ENCODE data around the gene TANC1. TPM values are rescaled to one million over a fixed set of nuclear protein-coding genes. Genes with fewer than 3 reads are reported as not detected.

Gene TANC1
- total RNA-seq, 1 donor from 2014 or later = 18.5 TPM

GRCh38 chr2:159251296-159252173, 283.1 kb downstream of the TANC1 start:
- H3K36me3 ChIP-seq (ENCODE audit: control insufficient read depth, insufficient read depth, low read length) = no peaks in the 10 kb centered on the region
- TF ChIP-seq CTCF (IDR thresholded peaks at IDR 0.05; ENCODE audit: insufficient read depth, low read length, poor library complexity, severe bottlenecking) = no peak
- DNase-seq (ENCODE audit: low read depth) = no peak
- no peaks in the 10 kb centered on the region for H3K27me3 ChIP-seq (ENCODE audit: control insufficient read depth, insufficient read depth, low read length)
- H3K4me3 ChIP-seq (ENCODE audit: low read depth, low read length) = no peak overlapping the region

- no peak for DNase-seq (ENCODE audit: low read depth)
- Histone ChIP-seq H3K36me3 (ENCODE audit: control insufficient read depth, insufficient read depth, low read length) (no peaks in the 10 kb centered on the region), H3K4me3 (ENCODE audit: low read depth, low read length) (no peak overlapping the region), H3K27me3 (ENCODE audit: control insufficient read depth, insufficient read depth, low read length) (no peaks in the 10 kb centered on the region)
- no peak for TF ChIP-seq CTCF (IDR thresholded peaks at IDR 0.05; ENCODE audit: insufficient read depth, low read length, poor library complexity, severe bottlenecking)
Measured at GRCh38 chr2:159252905-159253304, 284.5 kb downstream of the TANC1 start.

GRCh38 chr2:159256159-159256558, 287.7 kb downstream of the TANC1 start:
- no peak for TF ChIP-seq CTCF (IDR thresholded peaks at IDR 0.05; ENCODE audit: insufficient read depth, low read length, poor library complexity, severe bottlenecking)
- Histone ChIP-seq H3K4me3 (ENCODE audit: low read depth, low read length) (no peak overlapping the region), H3K36me3 (ENCODE audit: control insufficient read depth, insufficient read depth, low read length) (no peaks in the 10 kb centered on the region), H3K27me3 (ENCODE audit: control insufficient read depth, insufficient read depth, low read length) (no peaks in the 10 kb centered on the region)
- DNase-seq (ENCODE audit: low read depth) = no peak

- H3K27me3 ChIP-seq (ENCODE audit: control insufficient read depth, insufficient read depth, low read length) = no peaks in the 10 kb centered on the region
- H3K36me3 ChIP-seq (ENCODE audit: control insufficient read depth, insufficient read depth, low read length) = no peaks in the 10 kb centered on the region
- no peak for TF ChIP-seq CTCF (IDR thresholded peaks at IDR 0.05; ENCODE audit: insufficient read depth, low read length, poor library complexity, severe bottlenecking)
- H3K4me3 ChIP-seq (ENCODE audit: low read depth, low read length) = no peak overlapping the region
- no peak for DNase-seq (ENCODE audit: low read depth)
Measured at GRCh38 chr2:159262226-159262625, 293.8 kb downstream of the TANC1 start.

- Histone ChIP-seq H3K4me3 (ENCODE audit: low read depth, low read length) (no peak overlapping the region), H3K27me3 (ENCODE audit: control insufficient read depth, insufficient read depth, low read length) (no peaks in the 10 kb centered on the region), H3K36me3 (ENCODE audit: control insufficient read depth, insufficient read depth, low read length) (no peaks in the 10 kb centered on the region)
- TF ChIP-seq CTCF (IDR thresholded peaks at IDR 0.05; ENCODE audit: insufficient read depth, low read length, poor library complexity, severe bottlenecking) = no peak
- no peak for DNase-seq (ENCODE audit: low read depth)
Measured at GRCh38 chr2:159262904-159263303, 294.5 kb downstream of the TANC1 start.

- TF ChIP-seq CTCF (IDR thresholded peaks at IDR 0.05; ENCODE audit: insufficient read depth, low read length, poor library complexity, severe bottlenecking) = no peak
- Histone ChIP-seq H3K27me3 (ENCODE audit: control insufficient read depth, insufficient read depth, low read length) (no peaks in the 10 kb centered on the region), H3K4me3 (ENCODE audit: low read depth, low read length) (no peak overlapping the region), H3K36me3 (ENCODE audit: control insufficient read depth, insufficient read depth, low read length) (no peaks in the 10 kb centered on the region)
- no peak for DNase-seq (ENCODE audit: low read depth)
Measured at GRCh38 chr2:159265171-159265576, 296.7 kb downstream of the TANC1 start.
